IMR-90 (cell line): ENCODE data around the gene PGD.
"Not testable (repeated sequence)": the region's sequence is repeated elsewhere in the genome, so short reads cannot be mapped to it uniquely, and the experiment has no call there.

Source experiments
- CEBPB ChIP-seq: IDR thresholded peaks from 2 replicates; pipeline ENCODE4 v1.6.1; 2012; ENCODE audit warnings: low read depth, low read length, improper control_type of control experiment
- FOS ChIP-seq: fragments of 150-350 bp; IDR thresholded peaks from 2 replicates; pipeline ENCODE4 v1.6.1; 2016; ENCODE audit warnings: low read depth, low read length
- MXI1 ChIP-seq: IDR thresholded peaks from 2 replicates; pipeline ENCODE4 v1.6.1; 2012; ENCODE audit warnings: low read depth, mild to moderate bottlenecking, low read length, moderate library complexity, borderline replicate concordance
- NFE2L2 ChIP-seq: fragments of 150-350 bp; IDR thresholded peaks from 2 replicates; pipeline ENCODE4 v1.6.1; 2016; ENCODE audit warnings: low read depth, mild to moderate bottlenecking, low read length
- POLR2A ChIP-seq: IDR thresholded peaks from 2 replicates; pipeline ENCODE4 v1.6.1; 2012; ENCODE audit warnings: mild to moderate bottlenecking, low read depth, low read length
- RCOR1 ChIP-seq: IDR thresholded peaks from 2 replicates; pipeline ENCODE4 v1.6.1; 2012; ENCODE audit warnings: mild to moderate bottlenecking, low read length, improper control_type of control experiment; ENCODE audit not compliant: insufficient replicate concordance
- TF ChIP-seq, protein P1 (sequence below): fragments of 150-350 bp; IDR thresholded peaks from 2 replicates; pipeline ENCODE4 v1.6.1; 2017; ENCODE audit warnings: mild to moderate bottlenecking, antibody characterized with exemption, low read length, low read depth
- TF ChIP-seq, protein P2 (sequence below): conservative IDR thresholded peaks from 2 replicates; pipeline ENCODE4 v1.5.1; 2012; ENCODE audit warnings: mild to moderate bottlenecking, low read depth, low read length, improper control_type of control experiment

DNA sequence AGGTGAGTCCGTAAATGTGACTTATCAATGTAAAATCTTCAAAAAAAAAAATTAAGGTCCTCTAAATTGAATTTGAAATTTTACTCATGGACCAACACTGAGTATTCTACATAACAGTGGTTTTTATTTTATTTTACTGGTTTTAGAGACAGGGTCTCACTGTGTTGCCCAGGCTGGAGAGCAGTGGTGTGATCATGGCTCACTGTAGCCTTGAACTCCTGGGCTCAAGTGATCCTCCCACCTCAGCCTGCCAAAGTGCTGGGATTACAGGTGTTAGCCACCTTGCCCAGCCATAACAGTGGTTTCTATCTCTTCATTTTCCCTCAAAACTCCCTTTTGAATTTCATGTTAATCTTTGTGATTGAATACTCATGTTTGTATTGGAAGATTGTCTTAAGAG, 17.1 kb downstream of the PGD start:
- TF ChIP-seq, protein P1, sequence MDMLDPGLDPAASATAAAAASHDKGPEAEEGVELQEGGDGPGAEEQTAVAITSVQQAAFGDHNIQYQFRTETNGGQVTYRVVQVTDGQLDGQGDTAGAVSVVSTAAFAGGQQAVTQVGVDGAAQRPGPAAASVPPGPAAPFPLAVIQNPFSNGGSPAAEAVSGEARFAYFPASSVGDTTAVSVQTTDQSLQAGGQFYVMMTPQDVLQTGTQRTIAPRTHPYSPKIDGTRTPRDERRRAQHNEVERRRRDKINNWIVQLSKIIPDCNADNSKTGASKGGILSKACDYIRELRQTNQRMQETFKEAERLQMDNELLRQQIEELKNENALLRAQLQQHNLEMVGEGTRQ, result not testable (repeated sequence)
- TF ChIP-seq, protein P2, sequence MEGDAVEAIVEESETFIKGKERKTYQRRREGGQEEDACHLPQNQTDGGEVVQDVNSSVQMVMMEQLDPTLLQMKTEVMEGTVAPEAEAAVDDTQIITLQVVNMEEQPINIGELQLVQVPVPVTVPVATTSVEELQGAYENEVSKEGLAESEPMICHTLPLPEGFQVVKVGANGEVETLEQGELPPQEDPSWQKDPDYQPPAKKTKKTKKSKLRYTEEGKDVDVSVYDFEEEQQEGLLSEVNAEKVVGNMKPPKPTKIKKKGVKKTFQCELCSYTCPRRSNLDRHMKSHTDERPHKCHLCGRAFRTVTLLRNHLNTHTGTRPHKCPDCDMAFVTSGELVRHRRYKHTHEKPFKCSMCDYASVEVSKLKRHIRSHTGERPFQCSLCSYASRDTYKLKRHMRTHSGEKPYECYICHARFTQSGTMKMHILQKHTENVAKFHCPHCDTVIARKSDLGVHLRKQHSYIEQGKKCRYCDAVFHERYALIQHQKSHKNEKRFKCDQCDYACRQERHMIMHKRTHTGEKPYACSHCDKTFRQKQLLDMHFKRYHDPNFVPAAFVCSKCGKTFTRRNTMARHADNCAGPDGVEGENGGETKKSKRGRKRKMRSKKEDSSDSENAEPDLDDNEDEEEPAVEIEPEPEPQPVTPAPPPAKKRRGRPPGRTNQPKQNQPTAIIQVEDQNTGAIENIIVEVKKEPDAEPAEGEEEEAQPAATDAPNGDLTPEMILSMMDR, result not testable (repeated sequence)
- TF ChIP-seq NFE2L2, RCOR1, FOS, MXI1, POLR2A, CEBPB: not testable (repeated sequence)
